Renal pelvis (tissue), 12 donors: ENCODE data around the gene STAT6. TPM values are rescaled to one million over a fixed set of nuclear protein-coding genes. Genes with fewer than 3 reads are reported as not detected.

Source experiments
- DNase-seq: peaks from one replicate; pipeline ENCODE4 v3.0.0-alpha.2; 2013
- long read RNA-seq, 16 experiments: transcript quantifications; one replicate each; lab custom pipeline, GENCODE V29; 2026
- polyA plus RNA-seq, 3 donors: library from polyadenylated mRNA; unstranded; fragments of 120-200 nt; gene quantifications; one replicate each; pipeline ENCODE4 v1.2.1, GENCODE V29; 2013; ENCODE audit not compliant: insufficient read length in 3 of 3

Gene STAT6, protein sequence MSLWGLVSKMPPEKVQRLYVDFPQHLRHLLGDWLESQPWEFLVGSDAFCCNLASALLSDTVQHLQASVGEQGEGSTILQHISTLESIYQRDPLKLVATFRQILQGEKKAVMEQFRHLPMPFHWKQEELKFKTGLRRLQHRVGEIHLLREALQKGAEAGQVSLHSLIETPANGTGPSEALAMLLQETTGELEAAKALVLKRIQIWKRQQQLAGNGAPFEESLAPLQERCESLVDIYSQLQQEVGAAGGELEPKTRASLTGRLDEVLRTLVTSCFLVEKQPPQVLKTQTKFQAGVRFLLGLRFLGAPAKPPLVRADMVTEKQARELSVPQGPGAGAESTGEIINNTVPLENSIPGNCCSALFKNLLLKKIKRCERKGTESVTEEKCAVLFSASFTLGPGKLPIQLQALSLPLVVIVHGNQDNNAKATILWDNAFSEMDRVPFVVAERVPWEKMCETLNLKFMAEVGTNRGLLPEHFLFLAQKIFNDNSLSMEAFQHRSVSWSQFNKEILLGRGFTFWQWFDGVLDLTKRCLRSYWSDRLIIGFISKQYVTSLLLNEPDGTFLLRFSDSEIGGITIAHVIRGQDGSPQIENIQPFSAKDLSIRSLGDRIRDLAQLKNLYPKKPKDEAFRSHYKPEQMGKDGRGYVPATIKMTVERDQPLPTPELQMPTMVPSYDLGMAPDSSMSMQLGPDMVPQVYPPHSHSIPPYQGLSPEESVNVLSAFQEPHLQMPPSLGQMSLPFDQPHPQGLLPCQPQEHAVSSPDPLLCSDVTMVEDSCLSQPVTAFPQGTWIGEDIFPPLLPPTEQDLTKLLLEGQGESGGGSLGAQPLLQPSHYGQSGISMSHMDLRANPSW
- polyA plus RNA-seq, result 100 to 1,000 TPM in 2 of 3 donors, 10 to 100 TPM in 1; 98.8 to 134 (median 127) TPM
- long read RNA-seq, donor 1, full-length matches to known transcripts, result 6 of 167 reads
- long read RNA-seq, donor 1, partial matches to known transcripts, result 161 of 167 reads
- long read RNA-seq, donor 1, other reads (novel, unspliced or antisense), result 0 of 167 reads
- long read RNA-seq, donor 2, full-length matches to known transcripts, result 10 of 158 reads
- long read RNA-seq, donor 2, partial matches to known transcripts, result 148 of 158 reads
- long read RNA-seq, donor 2, other reads (novel, unspliced or antisense), result 0 of 158 reads
- long read RNA-seq, donor 3, full-length matches to known transcripts, result 12 of 57 reads
- long read RNA-seq, donor 3, partial matches to known transcripts, result 38 of 57 reads
- long read RNA-seq, donor 3, other reads (novel, unspliced or antisense), result 7 of 57 reads
- long read RNA-seq, donor 4, full-length matches to known transcripts, result 8 of 18 reads
- long read RNA-seq, donor 4, partial matches to known transcripts, result 10 of 18 reads
- long read RNA-seq, donor 4, other reads (novel, unspliced or antisense), result 0 of 18 reads
- long read RNA-seq, donor 5, partial matches to known transcripts, result 16 of 16 reads
- long read RNA-seq, donor 5, other reads (novel, unspliced or antisense), result 0 of 16 reads
- long read RNA-seq, donor 6, full-length matches to known transcripts, result 24 of 42 reads
- long read RNA-seq, donor 6, partial matches to known transcripts, result 18 of 42 reads
- long read RNA-seq, donor 6, other reads (novel, unspliced or antisense), result 0 of 42 reads
- long read RNA-seq, donor 7, full-length matches to known transcripts, result 5 of 39 reads
- long read RNA-seq, donor 7, partial matches to known transcripts, result 34 of 39 reads
- long read RNA-seq, donor 7, other reads (novel, unspliced or antisense), result 0 of 39 reads
- long read RNA-seq, donor 8, partial matches to known transcripts, result 0 of 3 reads
- long read RNA-seq, donor 8, other reads (novel, unspliced or antisense), result 0 of 3 reads
- long read RNA-seq, donor 9, full-length matches to known transcripts, result 10 of 54 reads
- long read RNA-seq, donor 9, partial matches to known transcripts, result 44 of 54 reads
- long read RNA-seq, donor 9, other reads (novel, unspliced or antisense), result 0 of 54 reads
- long read RNA-seq, donor 10, full-length matches to known transcripts, result 11 of 141 reads
- long read RNA-seq, donor 10, partial matches to known transcripts, result 130 of 141 reads
- long read RNA-seq, donor 10, other reads (novel, unspliced or antisense), result 0 of 141 reads
- long read RNA-seq, donor 11, transcript STAT6-224 (3 exons, 1,569 nt), result major isoform, 5 of 17 reads
- long read RNA-seq, donor 11, partial matches to known transcripts, result 5 of 17 reads
- long read RNA-seq, donor 11, other reads (novel, unspliced or antisense), result 6 of 17 reads
- long read RNA-seq, donor 12, transcript STAT6-224 (3 exons, 1,569 nt), result major isoform, 7 of 15 reads
- long read RNA-seq, donor 12, partial matches to known transcripts, result 7 of 15 reads
- long read RNA-seq, donor 12, other reads (novel, unspliced or antisense), result 0 of 15 reads
- long read RNA-seq, donor 13, partial matches to known transcripts, result 6 of 14 reads
- long read RNA-seq, donor 13, other reads (novel, unspliced or antisense), result 0 of 14 reads
- long read RNA-seq, donor 14, result 0 reads
- long read RNA-seq, donor 15, full-length matches to known transcripts, result 23 of 66 reads
- long read RNA-seq, donor 15, partial matches to known transcripts, result 43 of 66 reads
- long read RNA-seq, donor 15, other reads (novel, unspliced or antisense), result 0 of 66 reads
- long read RNA-seq, donor 16, transcript STAT6-224 (3 exons, 1,569 nt), result major isoform, 8 of 34 reads
- long read RNA-seq, donor 16, partial matches to known transcripts, result 23 of 34 reads
- long read RNA-seq, donor 16, other reads (novel, unspliced or antisense), result 0 of 34 reads

DNA sequence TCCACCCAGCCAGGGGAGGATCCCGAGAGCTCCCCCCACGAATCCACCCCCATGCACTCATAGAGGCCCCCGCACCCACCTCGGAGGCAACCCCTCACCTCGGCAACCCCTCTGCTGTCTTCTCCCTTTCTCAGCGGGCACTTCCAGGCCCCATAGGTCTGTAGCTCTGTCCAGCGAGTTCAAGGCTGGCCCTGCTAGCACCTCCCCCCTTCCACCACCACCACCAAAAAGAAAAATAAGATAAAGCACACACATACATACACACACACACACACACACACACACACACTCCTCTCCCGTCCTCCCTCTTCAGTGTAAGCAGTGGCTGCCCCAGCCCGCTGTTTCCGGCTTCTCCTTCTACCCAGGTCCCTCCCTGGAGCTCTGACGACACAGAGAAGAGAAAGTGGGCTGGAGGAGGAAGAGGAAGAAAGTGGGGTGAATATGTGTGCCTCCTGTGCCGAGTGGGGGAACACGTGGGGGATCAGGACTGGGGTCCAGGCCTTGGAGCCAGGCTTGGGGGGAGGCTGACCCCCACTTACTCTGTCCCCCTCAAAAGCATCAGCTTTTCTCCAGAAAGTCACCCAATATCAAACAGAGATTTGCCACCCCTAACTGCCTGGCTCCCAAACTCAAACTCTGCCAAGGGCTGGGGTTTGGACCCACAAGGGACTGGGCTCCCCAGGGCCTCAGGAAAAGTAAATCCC, at the start of gene STAT6:
Gene STAT6 (minus strand): TSS at position 332 of the 704 bp plus-strand sequence. CDS start 3,084 bp downstream, outside the sequence.
- DNase-seq, result peak; percentile 79

DNA sequence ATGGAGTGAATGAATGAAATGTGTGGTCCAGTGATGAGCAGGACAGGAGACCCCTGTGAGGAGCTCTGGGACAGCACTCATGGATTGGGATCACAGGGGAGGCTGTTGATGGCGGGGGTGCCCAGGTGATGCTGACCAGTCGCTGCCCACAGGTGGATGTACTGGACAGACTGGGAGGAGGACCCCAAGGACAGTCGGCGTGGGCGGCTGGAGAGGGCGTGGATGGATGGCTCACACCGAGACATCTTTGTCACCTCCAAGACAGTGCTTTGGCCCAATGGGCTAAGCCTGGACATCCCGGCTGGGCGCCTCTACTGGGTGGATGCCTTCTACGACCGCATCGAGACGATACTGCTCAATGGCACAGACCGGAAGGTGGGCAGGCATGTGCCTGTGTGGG, 49.6 kb upstream of the STAT6 start:
- no peak for DNase-seq

DNA sequence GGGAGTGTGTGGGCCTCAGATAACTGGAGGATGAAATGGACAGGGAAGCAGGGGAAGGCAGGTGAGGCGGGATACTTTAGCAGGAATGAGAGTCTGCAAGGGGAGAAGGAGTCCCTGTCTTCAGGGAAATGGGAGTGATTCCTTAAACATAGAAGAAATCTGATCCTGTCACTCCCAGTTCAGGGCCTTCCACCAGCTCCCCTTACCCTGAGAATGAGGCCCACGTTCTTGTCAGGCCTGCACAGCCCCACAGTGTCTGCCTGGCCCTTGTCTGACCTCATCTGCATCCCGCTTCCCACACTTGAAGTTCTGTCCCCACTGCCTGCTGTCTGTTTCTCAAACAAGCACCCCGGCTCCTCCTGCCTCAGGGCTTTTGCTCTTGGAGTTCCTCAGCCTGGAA, 48.9 kb upstream of the STAT6 start:
- DNase-seq, result no peak

DNA sequence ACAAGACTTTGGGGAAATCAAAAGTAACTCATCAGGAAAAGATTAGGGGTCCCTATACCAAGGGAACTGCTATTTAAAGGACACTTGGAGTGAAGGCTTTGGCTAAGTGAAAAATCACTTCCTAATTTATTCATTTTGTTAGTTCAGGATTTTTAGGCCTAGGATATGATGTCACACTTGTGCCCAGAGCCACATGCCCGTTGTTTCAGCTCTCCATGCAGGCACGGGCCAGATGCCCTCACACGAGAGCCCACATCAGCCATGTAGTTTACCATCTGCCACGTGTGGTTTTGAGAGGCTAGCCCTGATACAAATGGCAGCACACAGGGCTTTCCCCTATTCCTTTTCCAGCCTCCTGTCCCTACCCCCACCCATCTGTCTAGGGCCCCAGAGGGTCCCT, 48.1 kb upstream of the STAT6 start:
- no peak for DNase-seq

DNA sequence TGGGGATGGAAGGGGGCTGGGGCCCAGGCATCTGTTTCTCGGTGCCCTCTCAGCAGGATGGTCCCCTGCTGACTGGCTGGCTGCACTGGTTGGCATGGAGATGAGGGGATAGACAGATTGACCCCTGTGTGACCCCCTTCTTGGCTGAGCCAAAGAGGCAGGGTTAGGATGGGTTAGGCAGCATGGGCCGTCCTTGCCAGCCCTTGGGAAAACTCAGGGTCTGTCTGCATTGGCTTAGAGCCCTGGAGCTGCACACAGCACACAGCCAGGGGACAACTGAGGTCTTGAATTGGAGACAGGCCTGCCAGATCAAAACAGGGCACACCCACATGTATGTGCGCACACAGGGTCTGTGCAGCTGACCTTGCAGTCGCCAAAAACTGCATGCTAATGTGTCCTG, 47.5 kb upstream of the STAT6 start:
- no peak for DNase-seq

DNA sequence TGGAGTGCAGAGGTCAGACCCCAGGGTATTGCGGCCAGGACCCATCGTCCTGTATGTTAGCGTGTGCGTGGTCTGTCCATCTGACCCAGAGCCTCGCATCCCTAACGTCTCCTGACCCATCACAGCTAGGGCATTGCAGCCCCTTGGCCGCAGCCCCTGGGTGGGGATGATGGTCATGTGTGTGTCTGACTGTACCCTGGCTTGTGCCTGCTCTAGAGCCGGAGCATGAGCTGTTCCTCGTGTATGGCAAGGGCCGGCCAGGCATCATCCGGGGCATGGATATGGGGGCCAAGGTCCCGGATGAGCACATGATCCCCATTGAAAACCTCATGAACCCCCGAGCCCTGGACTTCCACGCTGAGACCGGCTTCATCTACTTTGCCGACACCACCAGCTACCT, 47.0 kb upstream of the STAT6 start:
- no peak for DNase-seq

DNA sequence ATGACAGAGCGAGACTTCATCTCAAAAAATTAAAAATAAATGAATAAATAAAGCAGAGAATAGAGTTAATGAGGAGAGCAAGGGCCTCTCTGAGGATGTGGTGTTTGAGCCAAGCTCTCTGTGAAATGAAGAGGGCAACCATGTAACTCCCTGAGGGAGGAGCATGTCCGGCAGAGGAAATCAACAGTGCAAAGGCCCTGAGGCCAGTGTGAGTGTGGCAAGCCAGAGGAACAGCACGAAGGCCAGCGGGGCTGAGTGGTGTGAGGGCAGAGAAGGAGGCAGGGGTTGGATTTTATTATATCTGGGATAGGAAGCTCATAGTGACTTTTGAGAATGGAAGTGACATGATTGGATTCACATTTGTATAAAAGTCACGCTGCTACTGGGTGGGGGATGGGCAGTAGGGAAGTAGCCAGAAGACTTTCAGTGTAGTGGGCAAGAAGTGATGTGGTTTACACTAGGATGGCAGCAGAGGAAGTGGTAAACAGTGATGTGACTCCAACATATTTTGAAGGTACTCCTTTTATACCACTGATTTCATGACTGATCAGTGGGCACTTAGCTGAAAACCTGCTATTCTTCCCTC, 46.5 kb upstream of the STAT6 start:
- DNase-seq, result no peak

DNA sequence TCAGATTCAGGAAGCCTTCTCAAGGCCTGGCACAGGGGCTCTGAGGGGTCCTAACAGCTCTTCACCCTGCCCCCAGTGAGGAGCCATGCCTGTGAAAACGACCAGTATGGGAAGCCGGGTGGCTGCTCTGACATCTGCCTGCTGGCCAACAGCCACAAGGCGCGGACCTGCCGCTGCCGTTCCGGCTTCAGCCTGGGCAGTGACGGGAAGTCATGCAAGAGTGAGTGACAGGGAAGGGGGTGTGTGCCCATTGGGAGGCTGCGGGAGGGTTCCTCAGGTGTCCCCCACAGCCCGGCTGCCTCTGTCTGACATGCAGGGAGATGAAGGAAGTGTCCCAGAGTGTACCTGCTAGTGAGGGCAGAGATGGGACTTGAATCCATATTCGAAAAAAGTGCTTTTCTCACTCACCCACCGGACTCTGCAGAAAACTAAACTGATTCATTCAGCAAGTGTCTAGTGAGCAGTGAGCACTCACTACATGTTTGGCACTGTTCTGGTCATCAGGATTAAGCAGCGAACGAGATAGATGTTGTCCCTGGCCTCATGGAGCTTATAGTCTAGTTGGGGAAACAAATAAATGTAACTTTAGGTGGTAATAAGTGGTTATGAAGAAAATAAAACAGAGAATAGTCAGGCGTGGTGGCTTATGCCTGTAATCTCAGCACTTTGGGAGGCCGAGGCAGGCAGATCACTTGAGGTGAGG, 45.7 kb upstream of the STAT6 start:
- no peak for DNase-seq

DNA sequence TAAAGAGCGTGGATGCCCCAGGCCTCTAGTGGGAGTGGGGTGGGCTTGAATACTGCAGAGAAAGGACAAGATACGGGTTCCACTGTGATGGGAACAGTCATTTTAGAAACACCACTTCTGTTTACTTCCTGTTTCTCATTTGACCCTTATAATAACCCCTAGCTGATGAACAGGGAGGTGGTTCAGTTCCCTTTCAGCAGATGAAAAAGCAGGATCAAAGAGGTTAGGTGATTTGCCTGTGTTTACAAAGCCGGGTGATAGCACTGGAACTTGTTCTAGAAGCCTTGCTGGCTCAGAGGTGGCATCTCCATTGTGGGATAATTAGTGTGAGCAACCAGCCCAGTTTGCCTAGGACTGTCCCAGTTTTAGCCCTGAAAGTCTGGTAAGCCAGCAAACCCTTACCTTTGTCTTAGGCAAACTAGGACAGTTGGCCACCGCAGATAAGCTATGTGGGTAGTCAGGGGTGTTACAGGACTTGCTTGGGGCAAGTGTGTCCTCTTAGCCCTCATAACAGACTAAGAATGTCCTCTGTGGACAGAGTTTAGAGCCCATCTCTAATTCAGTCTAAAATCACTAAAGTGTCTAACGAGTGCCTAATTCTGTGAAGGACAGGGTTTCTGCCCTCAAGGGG, 43.8 kb upstream of the STAT6 start:
- DNase-seq, result no peak

DNA sequence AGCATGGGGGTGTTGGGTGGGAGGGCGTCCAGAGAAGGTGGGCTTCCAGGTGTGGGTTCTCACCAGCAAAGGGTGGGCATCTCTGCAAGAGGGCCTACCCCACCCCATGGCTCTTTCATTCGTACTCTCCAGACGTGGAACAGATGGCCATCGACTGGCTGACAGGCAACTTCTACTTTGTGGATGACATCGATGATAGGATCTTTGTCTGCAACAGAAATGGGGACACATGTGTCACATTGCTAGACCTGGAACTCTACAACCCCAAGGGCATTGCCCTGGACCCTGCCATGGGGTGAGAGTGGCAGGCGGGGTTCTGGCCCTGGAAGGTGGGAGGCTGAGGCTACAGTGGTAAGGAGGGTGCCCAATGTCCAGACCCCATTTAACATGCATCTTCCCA, 42.9 kb upstream of the STAT6 start:
- DNase-seq, result no peak

DNA sequence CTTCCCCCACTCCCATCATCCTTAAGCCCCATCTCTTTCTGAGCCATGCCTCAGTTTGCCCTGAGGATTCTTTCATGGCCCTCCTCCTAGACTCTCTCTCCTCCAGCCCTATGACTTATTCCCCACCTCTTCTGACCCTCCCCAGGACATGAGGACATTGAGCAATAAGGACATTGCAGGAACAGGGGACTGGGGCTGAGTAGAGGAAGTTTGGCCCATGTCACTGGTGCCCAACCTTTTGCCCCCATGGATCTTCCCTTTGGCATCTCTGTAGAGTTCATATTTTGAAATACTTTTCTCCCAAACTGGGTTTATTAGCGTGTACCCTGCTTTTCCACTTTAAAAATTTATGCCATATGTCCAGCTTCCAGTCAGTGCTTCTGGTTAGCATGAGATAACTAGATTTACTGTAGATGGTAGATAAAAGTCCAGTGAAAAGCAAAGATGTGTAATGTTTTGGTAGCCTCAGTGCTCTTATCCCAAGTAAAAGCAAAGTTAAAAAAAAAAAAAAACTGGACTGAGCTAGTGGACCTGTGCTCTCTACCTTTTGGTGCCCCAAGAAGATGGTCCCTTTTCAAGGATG, 42.3 kb upstream of the STAT6 start:
- no peak for DNase-seq

DNA sequence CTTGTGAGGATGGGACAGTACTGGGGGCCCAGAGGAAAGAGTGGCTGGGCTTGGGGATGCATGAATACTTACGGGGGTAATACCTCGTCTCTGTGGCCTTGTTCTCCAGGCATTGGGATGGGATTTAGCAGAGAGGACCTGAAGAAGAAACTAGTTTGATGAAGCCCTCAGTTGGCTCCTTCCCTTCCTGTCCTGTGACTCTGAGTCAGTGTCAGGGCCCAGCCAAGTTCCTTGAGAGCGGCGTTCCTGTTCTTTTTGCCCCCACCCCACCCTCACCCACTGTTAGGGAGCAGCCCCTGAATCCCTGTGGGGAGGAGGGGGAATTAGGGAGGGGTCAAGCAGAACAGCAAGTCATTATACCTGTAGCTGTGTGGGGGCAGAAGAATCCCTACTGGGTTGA, 41.5 kb upstream of the STAT6 start:
- DNase-seq, result no peak

DNA sequence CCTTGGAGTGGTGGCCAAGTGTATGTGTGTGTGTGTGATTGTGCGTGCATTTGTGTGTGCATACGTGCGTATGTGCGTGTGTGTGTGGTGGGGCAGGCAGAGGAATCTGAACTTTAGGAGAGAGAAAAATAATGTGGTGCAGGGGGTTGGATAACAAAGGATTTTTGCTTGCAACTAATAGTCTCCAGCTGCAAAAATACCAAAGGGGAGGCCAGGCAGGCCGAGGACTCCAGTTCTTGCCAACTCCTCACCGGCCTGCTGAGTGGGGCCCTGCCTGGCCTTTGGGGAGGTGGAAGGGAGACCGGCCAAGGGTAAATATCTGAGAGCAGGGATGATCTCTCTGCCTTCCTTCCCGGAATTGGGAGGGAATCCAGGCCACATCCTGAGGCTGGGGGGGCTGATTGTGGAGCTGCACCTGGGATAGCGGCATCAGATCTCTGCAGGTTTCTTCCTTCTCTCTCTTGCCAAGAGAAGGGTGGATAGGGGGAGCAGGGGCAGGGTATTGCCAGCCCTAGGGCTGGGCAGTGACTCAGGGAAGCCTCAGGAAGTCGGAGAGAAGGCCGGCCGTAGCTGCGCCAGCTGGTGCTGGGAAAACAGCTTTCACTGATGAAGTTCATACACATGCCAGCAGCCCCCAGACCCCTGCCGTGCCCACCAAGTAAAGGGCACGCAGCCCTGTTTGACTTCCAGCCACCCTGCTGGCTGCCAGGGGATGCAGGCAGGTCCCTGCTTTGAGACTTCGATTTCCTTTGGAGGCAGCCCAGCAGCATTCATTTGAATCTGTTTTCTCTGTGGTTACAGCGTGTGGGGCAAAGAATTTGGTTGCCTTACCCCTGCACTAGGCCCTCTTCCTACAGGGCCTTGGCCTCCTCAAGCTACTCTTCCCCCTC, 40.8 kb upstream of the STAT6 start:
- no peak for DNase-seq

DNA sequence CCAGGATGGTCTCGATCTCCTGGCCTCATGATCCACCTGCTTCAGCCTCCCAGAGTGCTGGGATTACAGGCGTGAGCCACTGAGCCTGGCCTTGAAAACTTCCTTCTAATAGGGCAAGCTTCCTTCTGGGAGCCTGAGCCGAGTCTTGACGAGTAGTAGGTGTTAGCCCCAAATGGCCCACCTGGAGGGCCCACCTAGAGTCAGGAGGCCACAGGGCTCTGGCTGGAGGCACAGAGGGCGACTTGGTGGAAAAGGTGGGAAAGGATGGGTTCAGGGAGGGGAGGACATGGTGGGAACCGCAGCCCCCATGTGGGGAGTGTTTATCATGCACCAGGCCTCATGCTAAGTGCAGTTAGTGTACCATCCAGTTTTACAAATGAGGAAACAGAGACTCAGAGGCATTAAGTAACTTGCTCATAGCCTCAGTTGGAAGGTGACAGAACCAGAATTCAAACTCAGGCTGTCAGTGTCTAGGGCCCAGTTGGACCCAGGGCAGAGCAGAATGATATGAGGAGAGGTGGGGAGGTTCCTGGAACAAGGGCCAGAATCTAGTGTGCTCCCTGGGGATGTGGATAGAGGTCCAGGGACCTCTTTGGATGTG, 39.3 kb upstream of the STAT6 start:
- no peak for DNase-seq
